Activated naive CD8-positive, alpha-beta T cell (primary cell): ENCODE data around the gene USP6NL.

Source experiments
- H3K27ac Mint-ChIP-seq: one replicate; pipeline ENCODE4 v1.8.0; 2021; ENCODE audit warnings: mixed read lengths
- H3K27me3 Mint-ChIP-seq: one replicate; pipeline ENCODE4 v1.8.0; 2021; ENCODE audit warnings: mixed read lengths
- H3K36me3 Mint-ChIP-seq: one replicate; pipeline ENCODE4 v1.8.0; 2021; ENCODE audit warnings: mixed read lengths
- H3K4me1 Mint-ChIP-seq: one replicate; pipeline ENCODE4 v1.8.0; 2021; ENCODE audit warnings: low read depth, mixed read lengths
- H3K4me3 Mint-ChIP-seq: one replicate; pipeline ENCODE4 v1.8.0; 2021; ENCODE audit warnings: mild to moderate bottlenecking, mixed read lengths
- H3K9me3 Mint-ChIP-seq: one replicate; pipeline ENCODE4 v1.8.0; 2021; ENCODE audit warnings: low read depth, mixed read lengths

Gene USP6NL

GRCh38 chr10:11532306-11532705 is 79.1 kb downstream of the USP6NL start:
- Mint-ChIP-seq H3K4me3 (no peak overlapping the region), H3K27ac (no peak overlapping the region), H3K27me3 (no peaks in the 10 kb centered on the region), H3K36me3 (no peaks in the 10 kb centered on the region), H3K9me3 (no peaks in the 10 kb centered on the region), H3K4me1 (peaks cover 39% of the 10 kb centered on the region)

- no peak overlapping the region for H3K27ac Mint-ChIP-seq
- peaks cover 4% of the 10 kb centered on the region for H3K36me3 Mint-ChIP-seq
- peaks cover 42% of the 10 kb centered on the region for H3K4me1 Mint-ChIP-seq
- no peak overlapping the region for H3K4me3 Mint-ChIP-seq
- no peaks in the 10 kb centered on the region for H3K27me3 Mint-ChIP-seq
- H3K9me3 Mint-ChIP-seq = no peaks in the 10 kb centered on the region
These were observed 80.6 kb downstream of the USP6NL start for GRCh38 chr10:11530806-11531205.

- Mint-ChIP-seq H3K9me3 (no peaks in the 10 kb centered on the region), H3K36me3 (peaks cover 5% of the 10 kb centered on the region), H3K4me1 (peaks cover 42% of the 10 kb centered on the region), H3K4me3 (no peak overlapping the region), H3K27ac (no peak overlapping the region), H3K27me3 (no peaks in the 10 kb centered on the region)
These were observed 82.1 kb downstream of the USP6NL start for GRCh38 chr10:11529276-11529903.

GRCh38 chr10:11528286-11528685 is 83.2 kb downstream of the USP6NL start:
- Mint-ChIP-seq H3K4me3 (peak overlapping the region; percentile 70), H3K36me3 (peaks cover 5% of the 10 kb centered on the region)

GRCh38 chr10:11527691-11528255 is 83.7 kb downstream of the USP6NL start:
- Mint-ChIP-seq H3K4me3 (peak overlapping the region; percentile 70), H3K27me3 (no peaks in the 10 kb centered on the region), H3K36me3 (peaks cover 5% of the 10 kb centered on the region), H3K4me1 (peaks cover 28% of the 10 kb centered on the region), H3K27ac (peak overlapping the region; percentile 58), H3K9me3 (no peaks in the 10 kb centered on the region)

More at GRCh38 chr10:11528286-11528685, 83.2 kb downstream of the USP6NL start:
- Mint-ChIP-seq H3K27ac (peak overlapping the region; percentile 58), H3K4me1 (peaks cover 33% of the 10 kb centered on the region), H3K9me3 (no peaks in the 10 kb centered on the region), H3K27me3 (no peaks in the 10 kb centered on the region)

GRCh38 chr10:11527068-11527467 is 84.4 kb downstream of the USP6NL start:
- Mint-ChIP-seq H3K4me1 (peaks cover 27% of the 10 kb centered on the region), H3K9me3 (no peaks in the 10 kb centered on the region), H3K27me3 (no peaks in the 10 kb centered on the region), H3K27ac (peak overlapping the region; percentile 70), H3K4me3 (peak overlapping the region; percentile 70), H3K36me3 (peaks cover 5% of the 10 kb centered on the region)

- H3K27me3 Mint-ChIP-seq = no peaks in the 10 kb centered on the region
- no peak overlapping the region for H3K27ac Mint-ChIP-seq
- H3K9me3 Mint-ChIP-seq = no peaks in the 10 kb centered on the region
- no peak overlapping the region for H3K4me3 Mint-ChIP-seq
- H3K4me1 Mint-ChIP-seq = peaks cover 27% of the 10 kb centered on the region
- peaks cover 5% of the 10 kb centered on the region for H3K36me3 Mint-ChIP-seq
These were observed 85.9 kb downstream of the USP6NL start for GRCh38 chr10:11525503-11525902.

GRCh38 chr10:11522821-11523245 is 88.6 kb downstream of the USP6NL start:
- no peak overlapping the region for H3K4me3 Mint-ChIP-seq
- H3K27me3 Mint-ChIP-seq = no peaks in the 10 kb centered on the region
- H3K27ac Mint-ChIP-seq = no peak overlapping the region
- H3K36me3 Mint-ChIP-seq = peaks cover 5% of the 10 kb centered on the region
- peaks cover 12% of the 10 kb centered on the region for H3K4me1 Mint-ChIP-seq
- H3K9me3 Mint-ChIP-seq = no peaks in the 10 kb centered on the region

- Mint-ChIP-seq H3K4me1 (peaks cover 9% of the 10 kb centered on the region), H3K27ac (no peak overlapping the region), H3K36me3 (peaks cover 5% of the 10 kb centered on the region)
These were observed 89.6 kb downstream of the USP6NL start for GRCh38 chr10:11521860-11522259.

GRCh38 chr10:11520892-11521291 is 90.6 kb downstream of the USP6NL start:
- no peak overlapping the region for H3K27ac Mint-ChIP-seq
- H3K36me3 Mint-ChIP-seq = peaks cover 1% of the 10 kb centered on the region
- no peaks in the 10 kb centered on the region for H3K9me3 Mint-ChIP-seq
- no peaks in the 10 kb centered on the region for H3K27me3 Mint-ChIP-seq
- H3K4me1 Mint-ChIP-seq = peaks cover 13% of the 10 kb centered on the region
- H3K4me3 Mint-ChIP-seq = no peak overlapping the region

More at GRCh38 chr10:11521860-11522259, 89.6 kb downstream of the USP6NL start:
- Mint-ChIP-seq H3K4me3 (no peak overlapping the region), H3K9me3 (no peaks in the 10 kb centered on the region), H3K27me3 (no peaks in the 10 kb centered on the region)

- H3K4me1 Mint-ChIP-seq = peaks cover 17% of the 10 kb centered on the region
- no peak overlapping the region for H3K4me3 Mint-ChIP-seq
- no peaks in the 10 kb centered on the region for H3K27me3 Mint-ChIP-seq
- H3K36me3 Mint-ChIP-seq = no peaks in the 10 kb centered on the region
- H3K27ac Mint-ChIP-seq = no peak overlapping the region
- no peaks in the 10 kb centered on the region for H3K9me3 Mint-ChIP-seq
These were observed 94.3 kb downstream of the USP6NL start for GRCh38 chr10:11517150-11517549.

GRCh38 chr10:11516431-11516746 is 95.1 kb downstream of the USP6NL start:
- H3K27me3 Mint-ChIP-seq = no peaks in the 10 kb centered on the region
- H3K4me3 Mint-ChIP-seq = no peak overlapping the region
- H3K36me3 Mint-ChIP-seq = no peaks in the 10 kb centered on the region
- peak overlapping the region; percentile 50 for H3K27ac Mint-ChIP-seq
- H3K9me3 Mint-ChIP-seq = no peaks in the 10 kb centered on the region
- H3K4me1 Mint-ChIP-seq = peaks cover 17% of the 10 kb centered on the region

- peaks cover 17% of the 10 kb centered on the region for H3K4me1 Mint-ChIP-seq
- H3K27ac Mint-ChIP-seq = peak overlapping the region; percentile 50
- H3K36me3 Mint-ChIP-seq = no peaks in the 10 kb centered on the region
- H3K27me3 Mint-ChIP-seq = no peaks in the 10 kb centered on the region
- no peaks in the 10 kb centered on the region for H3K9me3 Mint-ChIP-seq
- H3K4me3 Mint-ChIP-seq = no peak overlapping the region
These were observed 95.6 kb downstream of the USP6NL start for GRCh38 chr10:11515596-11516430.

- no peaks in the 10 kb centered on the region for H3K27me3 Mint-ChIP-seq
- no peaks in the 10 kb centered on the region for H3K9me3 Mint-ChIP-seq
- H3K4me3 Mint-ChIP-seq = no peak overlapping the region
- peaks cover 17% of the 10 kb centered on the region for H3K4me1 Mint-ChIP-seq
- H3K27ac Mint-ChIP-seq = no peak overlapping the region
- peaks cover 3% of the 10 kb centered on the region for H3K36me3 Mint-ChIP-seq
These were observed 97.7 kb downstream of the USP6NL start for GRCh38 chr10:11513727-11514126.

GRCh38 chr10:11512596-11512995 is 98.9 kb downstream of the USP6NL start:
- no peaks in the 10 kb centered on the region for H3K27me3 Mint-ChIP-seq
- no peak overlapping the region for H3K4me3 Mint-ChIP-seq
- peaks cover 17% of the 10 kb centered on the region for H3K4me1 Mint-ChIP-seq
- peaks cover 3% of the 10 kb centered on the region for H3K36me3 Mint-ChIP-seq
- H3K27ac Mint-ChIP-seq = no peak overlapping the region
- no peaks in the 10 kb centered on the region for H3K9me3 Mint-ChIP-seq
